Mesenchymal stem cell (in vitro differentiated cells and primary cell): ENCODE data around the gene CUEDC2.

ENCODE experiments used
- DNase-seq: peaks from one replicate; pipeline ENCODE4 v3.0.0-alpha.2; 2013
- H2AFZ ChIP-seq: one replicate; pipeline ENCODE4 v1.6.1; 2013; ENCODE audit warnings: low read depth, mild to moderate bottlenecking, control low read depth, inconsistent platforms, low read length, moderate library complexity
- H2AK5ac ChIP-seq: 2 replicates; pipeline ENCODE4 v1.6.1; 2013; ENCODE audit warnings: low read length, moderate library complexity, mild to moderate bottlenecking, inconsistent platforms; ENCODE audit not compliant: severe bottlenecking
- H2BK120ac ChIP-seq: one replicate; pipeline ENCODE4 v1.6.1; 2013; ENCODE audit warnings: low read depth, mild to moderate bottlenecking, inconsistent platforms, low read length, moderate library complexity
- H2BK12ac ChIP-seq, 2 experiments: one replicate each; pipeline ENCODE4 v1.6.1; 2013; ENCODE audit warnings: inconsistent platforms in 2 of 2, low read length in 2 of 2, mild to moderate bottlenecking in 2 of 2, moderate library complexity in 2 of 2, control low read depth in 1 of 2
- H2BK15ac ChIP-seq: one replicate; pipeline ENCODE4 v1.6.1; 2013; ENCODE audit warnings: mild to moderate bottlenecking, low read depth, inconsistent platforms; ENCODE audit not compliant: poor library complexity, severe bottlenecking
- H2BK5ac ChIP-seq: 2 replicates; pipeline ENCODE4 v1.6.1; 2013; ENCODE audit warnings: low read depth, mild to moderate bottlenecking, low read length, control low read depth, inconsistent platforms; ENCODE audit not compliant: poor library complexity, severe bottlenecking
- H3K14ac ChIP-seq, 2 experiments: one replicate each; pipeline ENCODE4 v1.6.1; 2013; ENCODE audit warnings: inconsistent platforms in 2 of 2, low read length in 2 of 2, control low read depth in 1 of 2, mild to moderate bottlenecking in 1 of 2, moderate library complexity in 1 of 2
- H3K18ac ChIP-seq, 2 experiments: one replicate each; pipeline ENCODE4 v1.6.1; 2013; ENCODE audit warnings: inconsistent platforms in 2 of 2, low read length in 2 of 2, control low read depth in 1 of 2, low read depth in 1 of 2, mild to moderate bottlenecking in 1 of 2
- H3K23ac ChIP-seq, 2 experiments: one replicate each; pipeline ENCODE4 v1.6.1; 2013; ENCODE audit warnings: inconsistent platforms in 2 of 2, low read length in 2 of 2, mild to moderate bottlenecking in 2 of 2, moderate library complexity in 2 of 2, control low read depth in 1 of 2
- H3K27ac ChIP-seq: 2 replicates; pipeline ENCODE4 v1.5.1; 2013; ENCODE audit warnings: mild to moderate bottlenecking, moderate library complexity, low read length, control low read depth, inconsistent platforms; ENCODE audit not compliant: poor library complexity, severe bottlenecking
- H3K27me3 ChIP-seq, 2 experiments: 2 replicates each; pipeline versions ENCODE4 v1.6.1 to v1.7.0; 2013; ENCODE audit warnings: low read length in 2 of 2, mild to moderate bottlenecking in 2 of 2, moderate library complexity in 2 of 2, control low read depth in 1 of 2, inconsistent platforms in 1 of 2; ENCODE audit not compliant: control insufficient read depth in 1 of 2, insufficient read depth in 1 of 2
- H3K36me3 ChIP-seq, 2 experiments: 2 replicates each; pipeline versions ENCODE4 v1.6.1 to v1.7.0; 2013; ENCODE audit warnings: low read length in 2 of 2, control low read depth in 1 of 2, inconsistent platforms in 1 of 2, low read depth in 1 of 2, mild to moderate bottlenecking in 1 of 2; ENCODE audit not compliant: insufficient read depth in 2 of 2, control insufficient read depth in 1 of 2
- H3K4ac ChIP-seq, 2 experiments: one replicate each; pipeline ENCODE4 v1.6.1; 2013; ENCODE audit warnings: inconsistent platforms in 2 of 2, low read length in 2 of 2, mild to moderate bottlenecking in 2 of 2, moderate library complexity in 2 of 2, control low read depth in 1 of 2, low read depth in 1 of 2
- H3K4me1 ChIP-seq: 2 replicates; pipeline ENCODE4 v1.6.1; 2013; ENCODE audit warnings: low read depth, low read length, control low read depth; ENCODE audit not compliant: control insufficient read depth, insufficient read depth
- H3K4me2 ChIP-seq: 2 replicates; pipeline ENCODE4 v1.6.1; 2013; ENCODE audit warnings: low read length, mild to moderate bottlenecking, inconsistent platforms; ENCODE audit not compliant: poor library complexity, severe bottlenecking
- H3K4me3 ChIP-seq, 2 experiments: 2 replicates each; pipeline versions ENCODE4 v1.5.1 to v1.7.0; 2013; ENCODE audit warnings: low read length in 2 of 2, mild to moderate bottlenecking in 2 of 2, control low read depth in 1 of 2, low read depth in 1 of 2; ENCODE audit not compliant: insufficient read depth in 1 of 2
- H3K79me1 ChIP-seq: replicated peaks from 2 replicates; pipeline ENCODE4 v1.6.1; 2013; ENCODE audit warnings: mild to moderate bottlenecking, control low read depth, low read length, inconsistent platforms; ENCODE audit not compliant: poor library complexity, severe bottlenecking
- H3K9ac ChIP-seq: 2 replicates; pipeline ENCODE4 v1.7.0; 2013; ENCODE audit warnings: mild to moderate bottlenecking, low read length, moderate library complexity
- H3K9me3 ChIP-seq: 2 replicates; pipeline ENCODE4 v1.7.0; 2013; ENCODE audit warnings: mild to moderate bottlenecking, low read length; ENCODE audit not compliant: control insufficient read depth
- H4K8ac ChIP-seq: one replicate; pipeline ENCODE4 v1.6.1; 2013; ENCODE audit warnings: inconsistent platforms, mild to moderate bottlenecking, low read length, moderate library complexity
- H4K91ac ChIP-seq: one replicate; pipeline ENCODE4 v1.6.1; 2013; ENCODE audit warnings: mild to moderate bottlenecking, low read length, inconsistent platforms
- WGBS: methylation state at CpG from one replicate; pipeline ENCODE4 v1.1.7; 2013; ENCODE audit warnings: mixed read lengths; 5-methylcytosine and 5-hydroxymethylcytosine counted together

Gene CUEDC2

DNA sequence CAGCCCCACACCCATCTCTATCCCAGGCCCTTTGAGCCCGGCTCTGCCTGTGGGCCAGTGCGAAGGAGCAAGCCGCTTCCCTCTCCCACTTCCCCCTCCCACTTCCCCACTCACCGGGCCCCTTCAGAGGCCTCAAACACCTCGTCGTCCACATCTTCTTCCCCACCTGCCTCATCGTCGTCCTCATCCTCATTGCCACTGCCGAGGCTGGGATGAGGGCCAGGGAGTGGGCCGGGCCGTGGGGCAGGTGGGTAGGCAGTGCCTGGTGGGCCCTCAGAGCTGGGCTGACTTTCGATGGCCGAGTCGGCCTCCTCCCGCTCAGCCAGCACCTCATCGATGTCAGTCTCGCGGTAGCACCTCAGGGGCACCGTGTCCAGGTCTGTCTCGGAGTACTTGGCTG is 17.6 kb downstream of the CUEDC2 start:
- H3K27ac ChIP-seq, result no peak overlapping the region
- no peak overlapping the region for H2BK12ac ChIP-seq
- no peak for DNase-seq
- WGBS, result 79% methylated on average over 20 of the region's 20 CpGs
- H2BK120ac ChIP-seq, result no peak overlapping the region
- no peaks in the 10 kb centered on the region for H3K36me3 ChIP-seq
- H2AFZ ChIP-seq, result no peak overlapping the region
- H3K4me2 ChIP-seq, result no peak overlapping the region
- H3K23ac ChIP-seq, result peak overlapping the region in 1 of 2 experiments; percentile 9
- H3K14ac ChIP-seq, result no peak overlapping the region
- no peak overlapping the region for H3K9ac ChIP-seq
- H2BK5ac ChIP-seq, result no peak overlapping the region
- H3K27me3 ChIP-seq, result peaks cover 89 to 92% of the 10 kb centered on the region in 2 experiments
- no peaks in the 10 kb centered on the region for H3K79me1 ChIP-seq
- H2BK15ac ChIP-seq, result no peak overlapping the region
- H3K4me1 ChIP-seq, result peaks cover 22% of the 10 kb centered on the region
- H4K8ac ChIP-seq, result no peak overlapping the region
- no peak overlapping the region for H4K91ac ChIP-seq
- H3K9me3 ChIP-seq, result no peaks in the 10 kb centered on the region
- H2AK5ac ChIP-seq, result no peak overlapping the region
- no peak overlapping the region for H3K4ac ChIP-seq
- no peak overlapping the region for H3K18ac ChIP-seq
- H3K4me3 ChIP-seq, result no peak overlapping the region

DNA sequence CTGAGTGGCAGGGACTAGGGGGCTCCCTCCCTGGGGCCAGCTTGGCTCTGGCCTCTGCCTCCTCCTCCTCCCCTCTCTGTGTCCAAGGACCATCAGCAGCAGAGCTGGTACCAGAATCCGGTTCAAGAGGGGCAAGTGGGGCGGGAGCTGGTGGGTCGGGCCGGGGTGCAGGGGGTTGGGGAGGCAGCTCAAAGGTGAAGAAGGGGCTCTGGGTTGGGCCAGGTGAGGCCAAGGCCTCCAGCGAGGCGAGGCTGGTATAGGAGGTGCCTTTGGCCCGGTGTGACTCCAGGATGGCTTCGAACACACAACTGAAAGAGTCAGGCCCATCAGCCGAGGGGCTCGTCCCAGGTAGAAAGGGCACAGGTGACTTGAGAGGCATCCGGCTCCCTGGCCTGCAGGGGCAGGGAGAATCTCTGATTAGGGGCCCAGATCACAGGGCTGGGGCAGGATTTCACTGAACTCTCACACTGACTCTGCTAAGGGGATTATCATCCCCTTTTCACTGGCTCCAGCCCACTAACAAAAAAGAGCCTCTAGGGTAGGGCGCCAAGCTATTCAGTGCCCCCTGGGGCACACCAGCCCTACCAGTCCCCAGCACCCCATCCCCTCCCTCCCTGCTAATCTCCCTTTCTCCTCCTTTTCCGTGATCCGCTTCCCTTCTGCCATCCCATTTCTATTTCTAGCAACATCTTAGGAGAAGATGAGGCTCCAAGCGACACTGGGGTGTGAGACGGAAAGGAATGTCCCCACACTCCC is 18.4 kb downstream of the CUEDC2 start:
- H3K18ac ChIP-seq, result no peak overlapping the region
- no peak overlapping the region for H3K4ac ChIP-seq
- no peaks in the 10 kb centered on the region for H3K9me3 ChIP-seq
- H2AFZ ChIP-seq, result no peak overlapping the region
- no peak overlapping the region for H3K4me2 ChIP-seq
- no peak overlapping the region for H3K23ac ChIP-seq
- no peak overlapping the region for H4K91ac ChIP-seq
- DNase-seq, result no peak
- H2AK5ac ChIP-seq, result no peak overlapping the region
- no peak overlapping the region for H3K14ac ChIP-seq
- no peak overlapping the region for H4K8ac ChIP-seq
- peaks cover 91 to 94% of the 10 kb centered on the region in 2 experiments for H3K27me3 ChIP-seq
- no peak overlapping the region for H3K27ac ChIP-seq
- no peak overlapping the region for H2BK12ac ChIP-seq
- no peak overlapping the region for H2BK120ac ChIP-seq
- H3K9ac ChIP-seq, result no peak overlapping the region
- H3K4me3 ChIP-seq, result no peak overlapping the region
- H3K79me1 ChIP-seq, result no peaks in the 10 kb centered on the region
- no peak overlapping the region for H2BK5ac ChIP-seq
- H2BK15ac ChIP-seq, result no peak overlapping the region
- WGBS, result 82% methylated on average over 16 of the region's 16 CpGs
- peaks cover 19% of the 10 kb centered on the region for H3K4me1 ChIP-seq
- H3K36me3 ChIP-seq, result no peaks in the 10 kb centered on the region

DNA sequence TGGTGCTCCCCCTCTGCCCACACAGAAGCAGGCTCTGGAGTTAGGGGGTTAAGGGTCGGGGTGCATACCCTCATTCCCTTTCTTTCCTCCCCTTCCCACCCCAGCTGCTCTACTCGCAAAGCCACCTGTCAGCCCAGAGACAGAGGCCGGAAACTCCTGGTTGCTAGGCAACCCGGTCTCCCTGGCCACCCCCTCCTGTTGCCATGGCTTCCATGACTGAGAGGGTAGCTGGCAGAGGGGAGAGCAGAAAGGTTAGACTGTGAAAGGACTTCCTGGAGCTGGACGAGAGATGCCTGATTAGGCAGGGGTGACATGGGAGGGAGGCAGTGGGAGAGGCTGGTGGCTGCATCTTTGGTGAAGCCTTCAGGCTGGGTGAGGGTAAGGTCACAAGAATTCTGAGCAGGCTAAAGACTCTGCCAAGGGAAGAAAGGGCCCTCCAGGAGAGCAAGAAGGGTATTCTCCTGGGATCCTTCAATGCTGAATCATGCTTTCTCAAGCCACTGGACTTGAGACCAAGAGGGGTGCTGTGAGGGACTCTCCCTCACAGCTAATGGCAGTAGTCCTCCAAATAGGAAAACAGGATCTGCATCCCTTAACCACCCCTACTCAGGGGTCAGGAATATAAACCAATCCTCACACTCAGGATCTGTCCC is 19.2 kb downstream of the CUEDC2 start:
- Histone ChIP-seq H3K36me3 (no peaks in the 10 kb centered on the region), H4K91ac (no peak overlapping the region), H2BK5ac (no peak overlapping the region), H2BK15ac (no peak overlapping the region), H3K27ac (no peak overlapping the region), H2AK5ac (no peak overlapping the region), H3K9ac (no peak overlapping the region), H3K4me2 (no peak overlapping the region), H3K23ac (no peak overlapping the region), H3K79me1 (no peaks in the 10 kb centered on the region), H3K9me3 (no peaks in the 10 kb centered on the region), H2AFZ (no peak overlapping the region), H3K4ac (no peak overlapping the region), H3K4me1 (peaks cover 19% of the 10 kb centered on the region), H3K27me3 (peaks cover 88 to 94% of the 10 kb centered on the region in 2 experiments), H3K14ac (no peak overlapping the region), H2BK120ac (no peak overlapping the region), H3K4me3 (no peak overlapping the region), H3K18ac (no peak overlapping the region), H4K8ac (no peak overlapping the region), H2BK12ac (no peak overlapping the region)
- WGBS, result 46% methylated on average over 5 of the region's 5 CpGs
- no peak for DNase-seq

DNA sequence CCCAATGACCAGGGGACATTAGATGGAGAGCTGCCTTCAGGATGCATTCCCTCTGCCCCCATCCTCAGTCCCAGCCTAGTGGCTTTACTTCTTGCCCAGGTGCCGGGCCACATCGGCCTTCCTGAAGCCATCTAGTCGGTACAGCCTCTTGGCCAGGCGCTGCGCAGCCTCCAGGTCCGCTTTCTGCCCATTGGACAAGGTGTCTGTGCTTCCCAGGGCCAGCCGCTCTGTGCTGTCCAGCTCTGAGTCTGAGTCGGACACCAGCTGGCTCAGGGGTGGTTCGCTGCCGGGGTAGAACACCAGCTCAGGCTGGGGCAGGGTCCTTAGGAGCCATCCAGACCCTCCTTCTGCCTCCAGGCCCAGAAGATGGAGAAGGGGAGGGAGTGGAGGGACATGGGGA is 20.1 kb downstream of the CUEDC2 start:
- H3K4me2 ChIP-seq, result no peak overlapping the region
- H3K9ac ChIP-seq, result no peak overlapping the region
- no peak overlapping the region for H3K18ac ChIP-seq
- H3K9me3 ChIP-seq, result no peaks in the 10 kb centered on the region
- no peak overlapping the region for H4K91ac ChIP-seq
- H2BK5ac ChIP-seq, result no peak overlapping the region
- no peak overlapping the region for H2AK5ac ChIP-seq
- no peak overlapping the region for H3K27ac ChIP-seq
- no peak overlapping the region for H2AFZ ChIP-seq
- no peak overlapping the region for H2BK12ac ChIP-seq
- no peak overlapping the region for H3K4me3 ChIP-seq
- H4K8ac ChIP-seq, result no peak overlapping the region
- H3K23ac ChIP-seq, result no peak overlapping the region
- H3K4me1 ChIP-seq, result peaks cover 19% of the 10 kb centered on the region
- DNase-seq, result no peak
- no peak overlapping the region for H2BK15ac ChIP-seq
- H3K79me1 ChIP-seq, result no peaks in the 10 kb centered on the region
- 97% methylated on average over 10 of the region's 10 CpGs for WGBS
- no peak overlapping the region for H3K4ac ChIP-seq
- no peak overlapping the region for H2BK120ac ChIP-seq
- no peaks in the 10 kb centered on the region for H3K36me3 ChIP-seq
- peaks cover 88 to 94% of the 10 kb centered on the region in 2 experiments for H3K27me3 ChIP-seq
- H3K14ac ChIP-seq, result no peak overlapping the region
